HG02981 (cell line): ENCODE measurements around the gene TMEM147.

Experiments used
- ATAC-seq: cut with Tn5 transposase; IDR thresholded peaks from one replicate; pipeline ENCODE4 v1.9.1; 2021; ENCODE audit warnings: mild to moderate bottlenecking, moderate library complexity; ENCODE audit not compliant: unreplicated experiment

The TMEM147 gene

DNA sequence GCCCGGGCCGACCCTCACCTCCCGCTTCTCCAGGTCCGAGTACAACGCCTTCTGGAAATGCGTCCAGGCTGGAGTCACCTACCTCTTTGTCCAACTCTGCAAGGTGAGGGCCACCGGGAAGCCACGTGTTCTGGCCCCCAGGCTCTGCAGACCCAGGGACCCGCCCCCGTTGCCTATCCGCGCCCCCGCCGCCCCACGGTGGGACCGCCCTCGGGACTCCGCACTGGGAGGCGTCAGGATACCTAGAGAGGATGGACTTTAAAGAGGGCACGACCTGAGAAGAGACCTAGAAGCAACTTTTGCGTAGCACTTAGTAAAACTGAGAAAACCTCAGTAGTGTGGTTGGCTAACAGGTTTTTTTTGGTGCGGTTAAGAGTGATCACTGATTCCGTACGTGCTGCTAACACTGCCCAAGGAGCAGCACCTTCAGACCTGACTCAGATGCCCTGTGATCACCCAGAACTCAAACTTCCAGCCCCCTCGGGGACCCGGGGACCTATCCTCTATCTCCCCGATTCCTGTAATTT is 492 bp downstream of the TMEM147 start:
- peak; percentile 29 for ATAC-seq

DNA sequence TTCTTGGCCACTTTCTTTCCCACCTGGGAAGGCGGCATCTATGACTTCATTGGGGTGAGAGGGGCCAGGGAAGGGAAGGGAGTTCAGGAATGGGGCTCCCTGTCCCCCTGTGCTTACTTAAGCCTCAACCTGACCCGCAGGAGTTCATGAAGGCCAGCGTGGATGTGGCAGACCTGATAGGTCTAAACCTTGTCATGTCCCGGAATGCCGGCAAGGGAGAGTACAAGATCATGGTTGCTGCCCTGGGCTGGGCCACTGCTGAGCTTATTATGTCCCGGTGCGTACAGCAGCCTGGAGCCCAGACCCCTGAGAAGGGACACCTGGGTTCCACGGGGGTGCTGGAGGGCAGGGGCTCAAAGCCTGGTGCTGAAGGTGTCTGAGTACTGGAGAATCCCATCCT is 1.1 kb downstream of the TMEM147 start:
- ATAC-seq: no peak

DNA sequence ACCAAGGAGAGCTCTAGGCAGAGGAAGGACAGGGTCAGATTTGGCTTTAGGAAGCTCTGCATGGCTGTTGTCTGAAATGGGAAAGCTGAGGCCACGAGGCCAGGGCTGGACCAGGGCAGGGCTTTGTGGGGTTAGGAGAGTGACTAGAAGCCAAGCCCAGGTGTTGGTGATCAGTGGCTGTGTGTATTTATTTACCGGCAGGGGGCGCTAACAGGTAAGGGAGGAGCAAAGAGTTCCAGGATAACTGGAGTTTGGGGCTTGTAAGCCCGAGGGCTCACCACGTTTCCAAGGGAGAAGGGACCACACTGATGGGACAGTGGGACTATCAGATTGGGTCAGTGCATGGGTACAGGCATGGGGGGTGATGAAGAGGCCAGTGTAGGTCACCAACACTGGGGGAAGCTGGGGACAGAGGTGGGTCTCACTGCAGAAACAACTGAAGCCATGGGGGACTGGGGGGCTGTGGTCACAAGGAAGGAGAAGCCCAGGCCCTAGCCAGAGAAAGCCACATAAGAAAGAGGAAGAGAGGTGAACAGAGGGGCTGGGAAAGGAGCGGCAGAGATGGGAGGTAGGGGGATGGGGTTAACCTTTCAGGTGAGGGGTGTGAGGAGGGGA is 3.9 kb downstream of the TMEM147 start:
- no peak for ATAC-seq

DNA sequence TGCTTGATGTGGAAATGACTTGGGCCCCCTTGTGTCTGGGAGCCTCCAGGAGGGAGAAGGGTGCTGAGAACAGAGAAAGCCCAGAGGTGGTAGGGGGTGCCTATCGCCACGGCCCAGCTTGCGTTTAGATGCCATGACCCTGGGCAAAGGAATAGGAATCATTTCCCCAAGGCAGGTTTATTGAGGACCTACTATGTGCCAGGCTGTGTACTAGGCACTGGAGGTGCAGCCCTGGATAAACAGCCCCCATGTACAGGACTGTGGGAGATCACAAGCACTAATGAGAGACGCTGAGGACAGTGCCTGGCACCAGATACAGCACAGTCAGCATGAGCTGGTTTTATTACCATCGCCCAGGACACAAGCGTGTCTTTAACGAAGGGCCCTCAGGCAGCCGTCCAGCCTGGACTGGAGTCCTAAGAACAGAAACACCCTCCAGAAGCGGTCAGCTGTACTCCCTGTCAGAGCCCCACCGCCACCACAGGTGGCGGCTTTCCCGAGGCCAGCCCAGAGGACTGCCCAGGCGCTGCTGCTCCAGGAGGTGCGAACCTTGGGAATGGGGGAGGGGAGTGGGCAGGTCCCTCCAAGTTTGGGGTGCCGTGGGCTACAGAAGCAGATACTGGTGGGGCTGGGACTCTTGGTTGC is 4.6 kb downstream of the TMEM147 start:
- ATAC-seq: no peak

DNA sequence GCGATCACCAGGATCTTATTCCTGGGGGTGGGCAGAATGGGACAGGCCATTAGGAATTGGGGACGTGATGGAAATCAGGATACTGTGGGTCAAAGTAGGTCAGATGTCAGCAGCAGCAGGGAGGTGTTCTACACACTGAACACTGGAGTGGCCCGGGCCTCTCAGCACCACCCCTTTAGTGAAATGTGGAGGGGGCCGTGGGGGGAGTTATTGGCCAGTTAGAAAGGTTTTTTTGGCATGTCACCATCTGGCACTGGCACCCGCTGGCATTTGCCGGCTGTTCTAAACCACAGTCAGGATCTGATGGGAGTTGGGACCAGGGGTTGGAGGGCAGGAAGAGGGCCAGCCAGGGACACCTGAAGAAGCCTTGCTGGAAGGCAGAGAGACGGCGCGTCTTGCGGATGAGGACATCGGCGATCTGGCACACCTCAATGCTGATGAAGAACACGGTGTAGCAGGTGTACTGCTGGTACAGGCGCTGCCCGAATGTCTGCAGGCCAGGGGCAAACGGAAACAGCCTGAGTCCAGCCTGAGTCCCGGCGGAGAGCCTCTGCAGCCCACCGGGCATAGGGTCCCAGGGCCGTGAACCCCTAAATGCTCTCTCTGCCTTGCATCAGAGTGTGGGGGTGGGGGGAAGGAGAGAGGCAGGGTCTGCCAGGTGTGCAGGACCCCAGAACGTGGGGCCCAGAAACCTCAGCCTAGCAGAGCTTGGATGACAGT is 5.8 kb downstream of the TMEM147 start:
- ATAC-seq: no peak

DNA sequence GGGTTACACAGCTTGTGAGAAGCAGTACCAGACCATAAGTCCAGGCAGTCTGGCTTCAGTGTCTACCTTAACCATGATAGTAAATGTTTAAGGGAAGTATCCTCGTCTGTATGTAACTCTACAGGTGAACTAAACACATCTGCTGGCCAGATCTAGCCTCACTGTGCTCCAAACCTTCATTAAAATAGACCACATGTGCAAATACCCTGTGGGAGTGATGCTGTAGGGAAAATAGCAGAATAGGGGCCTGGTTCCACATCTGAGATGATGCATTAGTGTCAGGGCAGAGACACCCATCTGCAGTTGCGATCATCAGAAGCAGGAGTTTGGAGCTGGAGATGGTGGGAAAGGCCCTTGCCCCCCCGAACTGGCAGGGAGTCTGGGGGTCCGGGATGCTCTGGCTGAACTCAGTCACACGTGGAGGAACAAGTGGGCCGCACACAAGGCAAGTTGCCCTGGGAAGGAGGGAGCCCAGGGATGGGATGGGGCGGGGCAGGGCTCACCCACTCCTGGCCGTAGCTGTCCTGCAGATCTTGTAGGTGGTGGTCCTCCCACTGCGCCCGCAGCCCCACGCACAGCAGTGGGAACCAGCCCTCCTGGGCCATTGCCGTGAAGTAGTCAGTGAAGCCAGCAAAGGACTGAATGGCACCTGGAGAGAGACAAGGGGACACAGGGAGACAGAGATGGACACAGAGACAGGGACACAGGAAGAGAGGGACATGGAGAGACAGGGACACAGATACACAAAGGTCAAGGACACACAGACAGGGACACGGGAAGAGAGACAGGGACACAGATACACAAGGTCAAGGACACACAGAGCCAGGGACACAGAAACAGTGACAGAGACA is 7.3 kb downstream of the TMEM147 start:
- no peak for ATAC-seq

DNA sequence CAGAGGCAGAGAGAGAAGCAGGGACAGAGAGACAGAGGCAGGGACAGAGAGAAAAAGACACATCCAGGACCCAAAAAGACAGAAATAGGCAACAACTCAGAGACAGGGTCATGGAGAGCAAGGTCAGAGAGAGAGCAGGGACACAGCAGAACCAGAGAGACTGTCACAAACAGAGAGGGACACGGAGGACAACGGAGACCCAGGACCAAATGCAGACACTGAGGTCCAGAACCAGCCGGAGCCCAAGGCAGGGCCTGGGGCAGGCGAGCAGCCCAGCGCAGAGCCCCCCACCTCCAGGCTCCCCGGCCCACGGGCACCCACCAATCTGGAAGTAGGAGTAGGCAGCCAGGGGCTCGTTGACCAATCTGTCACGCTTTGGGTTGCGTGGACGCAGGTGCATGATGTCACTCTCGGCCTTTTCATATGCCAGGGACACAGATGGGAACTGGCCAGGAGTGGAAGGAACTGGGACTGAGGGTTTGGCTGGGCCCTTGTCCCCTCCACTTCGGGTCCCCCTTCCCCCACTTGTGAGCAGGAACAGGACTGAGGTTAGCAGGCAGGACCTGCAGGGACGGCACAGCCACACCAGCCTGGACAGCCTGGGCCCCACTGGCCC is 8.1 kb downstream of the TMEM147 start:
- ATAC-seq: no peak

DNA sequence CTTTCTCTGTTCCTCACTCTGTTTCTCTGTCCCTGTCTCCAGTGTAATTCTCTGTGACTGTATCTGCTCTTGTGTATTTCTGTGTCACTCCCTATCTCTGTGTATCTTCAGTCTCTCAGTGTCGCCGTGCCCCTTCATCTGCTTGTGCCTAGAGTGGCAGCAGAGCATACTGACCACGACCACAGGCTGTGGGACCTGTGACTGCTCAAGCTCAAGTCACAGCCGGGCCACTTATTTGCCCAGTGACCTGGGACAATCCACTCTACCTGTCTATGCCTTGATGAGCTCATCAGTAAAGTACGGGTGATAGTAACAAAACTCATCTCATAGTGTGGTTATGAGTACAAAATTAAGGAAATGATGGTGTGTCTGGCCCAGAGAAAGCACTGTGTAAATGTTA is 8.7 kb downstream of the TMEM147 start:
- no peak for ATAC-seq

DNA sequence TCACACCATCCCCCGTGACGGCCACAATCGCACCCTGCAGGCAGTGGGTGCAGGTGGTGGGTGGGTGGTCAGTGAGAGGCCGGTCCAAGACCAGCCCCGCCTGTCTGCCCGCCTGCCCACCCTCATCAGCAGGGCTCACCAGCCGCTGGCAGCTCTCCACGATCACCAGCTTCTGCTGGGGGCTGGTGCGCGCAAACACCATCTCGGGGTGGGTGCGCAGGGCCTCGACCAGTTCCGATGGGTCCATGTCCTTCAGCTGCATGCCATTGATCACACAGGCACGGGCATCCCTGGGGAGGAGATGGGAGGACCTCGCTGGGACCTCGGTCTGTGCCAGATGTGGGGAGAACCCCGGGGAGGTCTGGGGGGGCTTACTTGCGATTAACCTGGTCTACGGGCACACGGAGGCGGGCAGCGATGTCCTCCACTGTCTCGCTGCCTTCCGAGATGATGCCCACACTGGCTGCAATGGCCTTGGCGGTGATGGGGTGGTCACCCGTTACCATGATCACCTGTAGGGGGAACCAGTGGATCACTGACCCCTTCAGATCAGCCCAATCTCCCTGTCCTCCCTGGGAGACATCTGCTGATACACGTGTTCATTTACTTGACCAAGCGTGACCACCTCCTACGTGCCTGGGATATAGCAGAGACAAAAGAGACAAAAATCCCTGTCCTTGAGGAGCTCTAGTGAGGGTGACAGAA is 10.0 kb downstream of the TMEM147 start:
- no peak for ATAC-seq

DNA sequence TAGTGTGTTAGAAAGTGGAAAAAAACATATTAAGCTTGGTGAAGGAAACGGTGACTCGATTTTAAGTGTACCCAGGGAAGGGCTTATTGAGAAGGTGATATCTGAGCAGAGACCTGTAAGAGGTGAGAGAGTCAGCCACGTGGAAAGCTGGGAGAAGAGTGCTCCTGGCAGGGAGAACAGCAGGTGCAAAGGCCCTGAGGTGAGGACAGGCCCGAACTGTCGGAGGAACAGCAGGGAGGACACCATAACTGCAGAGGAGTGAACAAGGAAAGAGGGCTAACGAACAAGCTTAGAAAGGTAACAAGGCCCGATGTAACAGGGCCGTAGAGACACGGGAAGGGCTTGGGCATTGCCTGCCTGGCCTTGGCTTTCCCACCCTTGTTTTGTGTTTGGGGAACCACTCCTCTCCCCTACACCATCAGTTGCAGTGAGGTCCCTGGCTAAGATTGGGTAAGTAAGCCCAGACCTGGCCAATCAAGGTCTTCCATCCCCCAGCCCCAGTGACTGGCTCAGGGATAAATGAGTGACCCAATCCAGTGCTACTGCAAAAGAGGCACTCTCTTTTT is 10.7 kb downstream of the TMEM147 start:
- ATAC-seq: no peak

DNA sequence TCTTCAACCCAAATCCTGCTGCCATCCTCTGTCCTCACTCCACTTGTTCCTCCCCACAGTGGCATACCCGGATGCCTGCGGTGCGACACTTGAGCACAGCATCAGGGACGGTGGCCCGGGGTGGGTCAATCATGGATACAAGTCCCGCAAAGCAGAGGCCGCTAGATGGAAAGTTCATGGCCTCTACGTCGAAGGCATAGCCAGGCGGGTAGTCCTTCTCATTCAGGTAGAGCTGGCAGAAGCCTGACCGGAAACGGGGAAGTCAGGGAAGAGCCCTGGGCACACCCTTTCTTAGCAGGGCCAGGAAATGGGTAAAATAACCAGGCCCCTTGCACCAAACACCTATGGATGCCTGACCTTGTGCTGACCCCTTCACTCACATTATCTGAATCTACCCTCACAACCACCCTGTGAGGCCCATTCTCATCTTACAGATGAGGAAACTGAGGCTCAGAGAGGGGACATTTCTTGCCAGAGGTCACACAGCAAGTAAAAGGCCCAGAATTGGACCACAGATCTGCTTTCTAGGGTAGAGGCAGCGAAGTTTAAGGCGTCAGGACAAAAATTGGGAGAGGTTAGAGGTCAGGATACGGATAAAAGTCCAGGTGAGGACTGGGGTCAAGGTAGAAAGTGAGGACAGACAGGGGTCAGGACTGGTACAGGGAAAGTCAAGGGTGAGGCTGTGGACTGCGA is 11.6 kb downstream of the TMEM147 start:
- no peak for ATAC-seq

DNA sequence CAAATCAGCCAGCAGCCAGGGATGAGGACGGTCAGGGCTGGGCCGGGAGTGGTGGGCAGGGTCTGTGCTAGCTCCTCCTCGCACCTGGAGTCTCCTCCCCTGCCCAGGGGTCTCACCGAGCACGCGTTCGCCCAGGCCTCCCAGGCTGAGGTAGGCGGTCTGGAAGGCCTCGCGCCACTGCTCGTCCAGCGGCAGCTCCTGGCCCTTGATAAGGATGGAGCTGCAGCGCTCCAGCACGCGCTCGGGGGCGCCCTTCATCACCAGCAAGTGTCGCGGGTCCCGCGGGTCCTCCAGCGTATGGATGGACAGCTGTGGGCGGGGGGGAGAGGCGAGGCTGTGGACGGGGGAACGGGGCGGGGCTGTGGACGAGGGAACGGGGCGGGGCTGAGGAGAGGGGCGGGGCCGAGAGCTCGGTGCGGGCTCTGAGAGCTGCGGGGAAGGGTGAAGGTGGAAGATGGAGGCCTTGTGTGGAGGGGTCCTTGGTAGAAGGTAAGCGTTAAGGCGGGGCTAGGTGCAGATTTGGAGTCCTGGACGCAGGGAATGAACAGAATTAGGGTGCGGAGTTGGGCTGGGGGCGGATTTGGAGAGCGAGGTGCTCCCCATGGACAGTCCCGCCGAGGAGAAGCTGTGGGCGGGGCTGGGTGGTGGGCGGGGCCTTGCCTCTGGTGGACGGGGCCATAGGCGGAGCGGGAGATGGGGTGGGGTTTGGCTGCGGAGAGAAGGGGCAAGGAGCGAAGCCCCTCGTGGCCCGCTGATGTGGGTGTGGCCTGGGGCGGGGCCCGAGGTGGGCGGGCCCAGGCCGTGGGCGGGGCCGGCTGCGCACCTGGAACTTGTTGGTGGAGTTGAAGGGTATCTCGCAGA is 12.3 kb downstream of the TMEM147 start:
- ATAC-seq: no peak

DNA sequence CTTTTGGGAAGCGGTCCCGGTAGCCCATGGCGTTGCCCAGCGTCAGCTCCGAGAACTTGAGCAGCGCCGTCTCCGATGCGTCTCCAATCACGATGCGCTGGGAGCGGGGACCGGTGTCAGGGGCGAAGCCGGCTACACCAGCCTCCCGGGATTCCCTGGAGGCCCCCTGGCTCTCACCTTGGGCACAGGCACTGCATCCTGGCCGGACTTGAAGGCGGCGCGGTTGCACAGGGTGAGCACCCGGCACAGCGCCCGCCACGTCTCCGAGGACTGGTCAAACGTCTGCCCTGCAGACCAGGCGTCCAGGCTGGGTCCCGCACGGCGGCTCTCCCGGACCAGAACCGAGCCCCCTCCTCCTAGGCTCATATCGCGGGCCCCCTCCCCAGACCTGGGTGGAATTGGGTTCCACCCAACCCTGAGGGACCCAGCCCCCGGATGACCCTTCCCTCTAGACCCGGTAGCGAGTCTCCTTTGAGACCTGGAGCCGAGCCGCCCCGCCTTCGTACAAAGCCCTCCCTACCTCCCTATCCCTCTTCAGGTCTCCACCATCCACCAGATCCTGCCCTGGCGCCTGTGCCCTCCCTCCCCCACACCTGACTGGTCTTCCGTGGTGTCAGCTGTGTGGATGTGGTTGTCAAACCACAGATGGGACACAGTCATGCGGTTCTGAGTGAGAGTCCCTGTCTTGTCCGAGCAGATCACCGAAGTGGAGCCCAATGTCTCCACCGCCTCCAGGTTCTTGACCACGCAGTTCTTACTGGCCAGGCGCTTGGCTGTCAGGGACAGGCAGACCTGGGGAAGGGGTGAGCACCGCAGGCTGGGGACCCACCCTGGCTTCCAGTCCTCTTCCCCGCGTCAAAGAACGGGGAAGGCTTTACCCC is 13.2 kb downstream of the TMEM147 start:
- no peak for ATAC-seq

DNA sequence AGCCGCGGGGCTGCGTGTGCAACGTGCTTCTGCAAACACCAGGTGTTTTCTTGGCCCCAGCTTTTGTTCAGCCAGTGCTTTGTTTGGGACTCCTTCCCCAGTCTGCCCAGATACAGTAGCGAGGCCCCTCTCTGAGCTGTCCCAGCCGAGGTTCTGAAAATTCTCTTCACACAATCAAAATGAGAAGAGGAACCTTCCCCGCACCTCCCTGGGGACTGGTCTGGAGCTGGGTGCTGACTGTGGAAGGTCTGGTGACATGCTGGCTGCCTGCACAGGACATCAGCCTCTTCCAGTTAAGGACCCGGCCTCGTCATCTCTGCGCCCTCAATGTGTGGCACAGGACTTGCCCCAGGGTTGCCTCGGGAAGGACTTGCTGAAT is 13.8 kb downstream of the TMEM147 start:
- no peak for ATAC-seq

DNA sequence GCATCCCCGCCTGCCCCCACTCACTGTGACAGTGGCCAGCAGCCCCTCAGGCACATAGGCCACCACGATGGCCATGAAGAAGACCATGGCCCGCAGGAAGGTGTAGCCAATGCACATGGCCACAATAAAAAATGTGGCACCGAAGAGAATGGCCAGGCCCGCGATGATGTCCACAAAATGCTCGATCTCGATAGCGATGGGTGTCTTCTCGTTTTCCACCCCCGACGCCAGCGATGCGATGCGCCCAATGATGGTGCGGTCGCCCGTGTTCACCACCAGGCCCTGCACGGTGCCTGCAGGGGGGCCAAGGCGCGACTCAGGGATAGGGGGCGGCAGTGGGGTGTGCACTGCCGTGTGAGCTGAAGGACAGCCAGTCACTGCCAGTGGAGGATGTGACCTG is 14.4 kb downstream of the TMEM147 start:
- ATAC-seq: no peak

DNA sequence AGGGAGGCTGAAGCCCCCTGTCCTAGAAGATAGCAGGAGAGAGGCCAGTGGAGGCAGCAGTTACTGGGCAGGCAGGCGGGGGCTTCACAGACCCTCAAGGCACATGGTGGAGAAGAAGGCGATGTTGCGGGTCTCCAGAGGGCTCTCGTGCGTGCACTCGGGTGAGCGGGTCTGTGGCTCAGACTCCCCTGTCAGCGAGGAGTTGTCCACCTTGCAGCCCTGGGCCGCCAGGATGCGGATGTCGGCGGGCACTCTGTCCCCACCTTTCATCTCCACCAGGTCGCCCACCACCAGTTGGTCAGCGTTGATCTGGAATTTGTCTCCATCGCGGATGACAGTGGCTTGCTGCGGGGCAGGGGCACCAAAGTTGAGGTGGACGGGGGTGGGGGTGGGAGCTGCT is 14.8 kb downstream of the TMEM147 start:
- ATAC-seq: no peak

DNA sequence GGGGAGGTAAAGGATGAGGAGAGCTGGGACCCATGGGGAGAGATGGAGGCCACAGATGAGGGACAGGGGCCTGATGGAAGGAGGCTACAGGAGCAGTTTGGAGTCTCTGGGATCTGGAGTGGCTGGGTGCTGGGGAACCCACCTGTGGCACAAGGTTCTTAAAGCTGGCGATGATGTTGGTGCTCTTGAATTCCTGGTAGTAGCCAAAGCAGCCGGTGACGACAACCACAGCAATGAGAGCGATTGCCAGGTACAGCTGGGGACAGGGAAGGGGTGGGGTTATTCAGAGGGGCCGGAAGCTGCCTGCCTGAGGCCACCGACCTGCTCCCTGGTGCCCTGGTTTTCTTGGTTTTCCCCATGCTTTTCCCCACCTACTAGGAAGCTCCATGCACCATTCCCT is 15.3 kb downstream of the TMEM147 start:
- no peak for ATAC-seq
